HEK293 (cell line): Measurements from ENCODE around the gene NEUROG2.

Experiments
- CTCF ChIP-seq: fragments of 450-650 bp; formaldehyde crosslinking; IDR thresholded peaks from 2 replicates; pipeline ENCODE4 v1.5.1; 2016; ENCODE audit warnings: missing biosample characterization, missing genetic modification characterization
- SCRT1 ChIP-seq: fragments of 450-650 bp; formaldehyde crosslinking; IDR thresholded peaks from 2 replicates; pipeline ENCODE4 v1.5.1; 2016; ENCODE audit warnings: missing biosample characterization, missing genetic modification characterization, borderline replicate concordance

- no peak for TF ChIP-seq CTCF (tag by site-specific recombination)
- no peak for TF ChIP-seq SCRT1
These were observed 48.8 kb upstream of the NEUROG2 start for GRCh38 chr4:112564706-112565270.
